DMS153 (cell line): ENCODE measurements around the gene FUT8.

Experiments
- DNase-seq: peaks from one replicate; lab custom pipeline; 2025; lab: John Stamatoyannopoulos, UW

Gene FUT8

DNA sequence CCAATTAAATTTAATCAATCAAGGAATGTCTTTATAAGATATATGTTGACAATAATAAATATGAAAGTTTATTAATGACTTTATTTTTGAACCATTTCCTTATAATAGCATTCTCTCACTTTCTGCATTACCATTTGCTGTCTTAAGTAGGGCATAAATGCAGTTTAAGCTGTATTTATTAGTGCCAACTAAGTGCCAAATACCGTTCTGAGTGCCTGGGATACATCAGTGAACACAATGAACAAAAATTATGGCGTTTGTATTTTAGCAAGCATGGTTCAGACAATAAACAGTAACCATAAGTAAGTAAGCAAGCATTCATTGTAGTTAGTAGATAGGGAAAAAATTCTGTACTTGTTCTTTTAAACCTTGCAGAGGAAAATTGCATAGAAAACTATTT lies 145.8 kb downstream of the FUT8 start:
- no peak for DNase-seq

GRCh38 chr14:65560340-65561027 lies 148.0 kb downstream of the FUT8 start:
- no peak for DNase-seq

- no peak for DNase-seq
Observed at GRCh38 chr14:65564370-65564769, 151.8 kb downstream of the FUT8 start.

GRCh38 chr14:65565948-65566347 lies 153.4 kb downstream of the FUT8 start:
- no peak for DNase-seq

DNA sequence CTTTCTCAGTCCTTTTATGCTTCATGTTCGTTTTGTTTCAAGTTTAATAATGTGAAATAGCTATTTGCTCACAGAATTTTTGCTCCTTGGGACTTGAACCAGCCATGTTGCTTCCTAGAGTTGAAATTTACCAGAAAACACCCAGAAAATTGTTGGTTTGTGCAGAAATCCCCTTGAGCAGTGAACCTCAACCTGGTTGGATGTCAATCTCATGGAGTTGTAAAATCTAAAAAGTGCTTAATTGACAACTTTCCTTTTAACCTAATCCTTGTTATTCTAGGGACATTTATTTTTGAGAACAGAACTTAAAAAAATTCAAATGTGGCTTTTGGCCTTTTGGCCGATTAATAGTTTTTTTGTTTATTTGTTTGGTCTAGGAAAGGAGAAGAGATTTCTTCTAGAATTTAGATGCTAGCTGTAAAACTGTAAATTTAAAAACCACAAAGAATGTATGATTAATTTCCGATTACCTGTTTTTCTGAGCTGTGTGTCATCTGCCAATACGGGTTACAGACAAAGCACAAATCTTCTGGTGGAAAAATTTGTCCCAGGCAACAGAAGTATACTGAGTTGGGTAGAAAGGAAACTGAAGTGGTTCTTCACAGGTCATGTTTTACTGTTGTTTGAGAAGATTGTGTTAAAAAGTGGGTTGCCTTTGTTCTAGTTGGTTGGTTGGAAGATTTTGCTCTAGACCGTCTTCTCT lies 154.4 kb downstream of the FUT8 start:
- no peak for DNase-seq

GRCh38 chr14:65574611-65575010 lies 162.1 kb downstream of the FUT8 start:
- DNase-seq = no peak

GRCh38 chr14:65575389-65575788 lies 162.9 kb downstream of the FUT8 start:
- no peak for DNase-seq

GRCh38 chr14:65580973-65581372 lies 168.4 kb downstream of the FUT8 start:
- no peak for DNase-seq

- no peak for DNase-seq
Observed at GRCh38 chr14:65581378-65581777, 168.8 kb downstream of the FUT8 start.

- DNase-seq = no peak
Observed at GRCh38 chr14:65581799-65582198, 169.3 kb downstream of the FUT8 start.

DNA sequence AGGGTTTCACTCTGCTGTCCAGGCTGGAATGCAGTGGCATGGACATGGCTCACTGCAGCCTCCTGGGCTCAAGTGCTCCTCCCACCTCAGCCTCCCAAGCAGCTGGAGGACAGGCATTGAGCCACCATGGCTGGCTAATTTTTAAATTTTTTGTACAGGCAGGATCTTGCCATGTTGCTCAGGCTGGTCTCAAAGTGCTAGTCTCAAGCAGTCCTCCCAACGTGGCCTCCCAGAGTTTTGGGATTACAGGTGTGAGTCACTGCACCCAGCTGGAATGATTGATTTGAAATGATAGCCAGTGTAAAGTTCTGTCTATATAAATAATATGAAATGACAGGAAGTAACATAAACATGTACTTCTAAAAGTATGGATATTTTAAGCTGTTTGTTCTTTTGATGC lies 172.7 kb downstream of the FUT8 start:
- DNase-seq = no peak

DNA sequence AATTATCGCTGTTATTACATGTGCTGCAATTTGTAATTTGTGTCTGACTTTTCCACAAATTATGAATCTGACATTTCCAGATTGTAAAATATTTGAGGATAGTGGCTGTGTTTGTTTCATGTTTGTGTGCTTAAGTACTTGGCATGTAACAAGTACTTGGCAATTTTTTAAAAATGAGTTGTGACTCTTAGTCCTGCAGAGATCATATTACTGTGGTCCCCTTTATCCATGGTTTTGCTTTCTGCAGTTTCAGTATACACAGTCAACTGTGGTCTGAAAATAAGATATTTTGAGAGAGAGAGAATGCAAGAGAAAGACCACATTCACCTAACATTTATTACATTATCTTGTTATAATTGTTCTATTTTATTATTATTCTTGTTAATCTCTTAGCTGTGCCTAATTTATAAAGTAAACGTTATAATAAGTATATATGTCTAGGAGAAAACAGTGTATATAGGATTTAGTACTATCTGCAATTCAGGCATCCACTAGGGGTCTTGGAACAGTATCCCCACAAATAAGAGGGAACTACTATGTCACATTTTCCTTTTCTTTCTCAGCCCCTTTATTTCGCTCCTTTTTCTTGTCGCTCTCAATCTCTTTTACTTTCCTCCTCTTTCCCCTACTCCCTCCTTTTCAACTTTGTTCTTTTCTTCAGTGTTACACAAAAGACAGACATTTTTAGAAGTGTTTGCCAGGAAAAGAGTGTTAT lies 176.1 kb downstream of the FUT8 start:
- no peak for DNase-seq

GRCh38 chr14:65594153-65594881 lies 181.8 kb downstream of the FUT8 start:
- no peak for DNase-seq

- no peak for DNase-seq
Observed at GRCh38 chr14:65594882-65595237, 182.3 kb downstream of the FUT8 start.

- DNase-seq = no peak
Observed at GRCh38 chr14:65599375-65599774, 186.8 kb downstream of the FUT8 start.

GRCh38 chr14:65600742-65601141 lies 188.2 kb downstream of the FUT8 start:
- DNase-seq = no peak

DNA sequence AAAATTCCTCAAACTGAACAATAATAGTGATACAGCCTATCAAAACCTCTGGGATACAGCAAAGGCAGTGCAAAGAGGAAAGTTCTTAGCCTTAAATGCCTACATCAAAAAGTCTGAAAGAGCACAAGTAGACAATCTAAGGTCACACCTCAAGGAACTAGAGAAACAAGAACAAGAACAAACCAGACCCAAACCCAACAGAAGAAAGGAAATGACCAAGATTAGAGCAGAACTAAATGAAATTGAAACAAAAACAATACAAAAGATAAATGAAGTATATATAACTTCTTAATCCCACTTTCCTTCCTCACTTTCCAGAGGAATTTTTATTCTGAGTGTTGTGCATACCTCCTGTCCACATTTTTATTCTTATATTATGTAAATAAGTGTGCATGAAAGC lies 192.0 kb downstream of the FUT8 start:
- no peak for DNase-seq

DNA sequence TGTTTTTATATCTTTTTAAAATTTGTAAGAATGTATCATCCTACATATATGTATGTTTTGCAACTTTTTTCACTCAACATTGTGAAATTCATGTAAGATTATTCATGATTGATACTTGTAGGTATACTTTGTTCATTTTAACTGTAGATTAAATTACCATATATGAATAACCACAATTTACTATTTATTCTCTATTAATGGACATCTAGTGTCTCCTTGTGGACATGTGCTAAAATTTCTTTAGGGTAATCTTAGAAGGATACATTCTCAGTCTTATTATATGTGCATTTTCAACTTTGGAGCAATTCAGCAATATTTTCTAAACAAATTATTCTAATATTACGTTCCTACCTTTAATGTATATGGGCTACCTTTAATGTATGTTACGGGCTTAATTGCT lies 192.4 kb downstream of the FUT8 start:
- DNase-seq = no peak

DNA sequence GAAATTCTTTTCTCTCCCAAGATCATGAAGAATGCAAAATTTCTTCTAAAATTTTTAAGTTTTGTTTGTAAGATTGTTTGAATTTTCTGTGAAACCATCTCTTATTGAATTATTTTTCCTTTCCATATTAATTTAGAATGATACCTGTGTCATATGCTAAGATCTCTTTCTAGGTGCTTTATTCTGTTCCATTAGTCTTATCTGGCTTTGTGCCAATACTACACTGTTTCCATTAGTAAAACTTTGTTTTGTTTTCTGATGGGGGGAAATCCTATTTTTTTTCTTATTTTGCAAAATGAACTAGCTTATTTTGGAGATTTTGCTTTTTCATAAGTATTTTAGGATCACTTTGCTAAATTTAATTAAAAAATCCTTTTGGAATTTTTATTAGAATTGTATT lies 193.9 kb downstream of the FUT8 start:
- no peak for DNase-seq

DNA sequence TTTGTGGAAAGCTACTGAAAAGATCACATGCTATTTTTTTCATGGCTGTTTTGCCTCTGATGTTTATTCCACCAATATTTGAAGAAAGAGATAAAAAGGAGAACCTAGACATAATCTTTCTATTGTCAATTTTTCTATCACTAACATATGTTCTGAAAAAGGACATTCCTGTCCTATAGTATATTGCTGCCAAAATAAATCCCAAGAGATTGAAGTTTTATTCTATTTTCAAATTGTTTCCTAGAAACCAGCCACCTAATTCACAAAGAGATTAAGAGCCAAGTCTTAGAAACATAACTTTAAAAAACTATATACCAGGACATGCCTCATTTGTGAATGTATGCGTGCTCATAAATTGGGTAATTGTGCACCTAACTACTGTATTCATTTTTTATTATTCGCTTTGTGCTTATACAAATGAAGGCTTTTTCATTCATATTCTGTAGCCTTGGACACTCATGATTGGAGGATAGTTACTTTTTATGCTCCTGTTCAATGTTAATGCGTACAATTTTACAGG lies 200.7 kb downstream of the FUT8 start:
- DNase-seq = no peak

DNA sequence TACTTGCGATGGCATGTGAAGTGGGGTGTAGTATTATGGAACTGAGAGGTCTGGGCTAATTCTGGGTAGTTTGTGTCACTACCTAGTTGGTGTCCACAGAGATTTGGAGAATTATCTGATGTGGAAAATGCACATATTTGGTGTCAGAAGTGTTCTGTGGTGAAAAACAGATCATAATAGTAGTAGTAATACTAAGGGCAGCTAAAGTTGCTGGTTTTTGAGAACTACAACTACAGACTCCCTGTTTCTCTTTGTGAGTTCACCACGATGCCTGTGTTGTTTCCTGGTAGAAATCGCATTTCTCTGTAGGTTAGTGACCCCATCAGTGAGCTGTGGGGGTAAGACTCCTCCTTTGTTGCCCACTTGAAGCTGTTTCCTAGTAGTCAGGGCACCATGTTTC lies 206.5 kb downstream of the FUT8 start:
- DNase-seq = no peak

GRCh38 chr14:65620195-65620594 lies 207.7 kb downstream of the FUT8 start:
- DNase-seq = no peak
